ENCODE results near the gene PLPP6. TPM values are rescaled to one million over a fixed set of nuclear protein-coding genes. Genes with fewer than 3 reads are reported as not detected.

Gene PLPP6
- total and polyA plus RNA-seq, 2 of the 13 experiments (the other 11 are each of a cell fraction or from before 2014, with no cell fraction given): 12.1 to 15.5 TPM

GRCh38 chr9:4679268-4680172 is 17.4 kb downstream of the PLPP6 start, which contains the start of gene CDC37L1 (continued):
- TF ChIP-seq MLX (CRISPR knock-in tag; IDR thresholded peaks at IDR 0.05): 0 out of 2 replicates have a peak, but pooled peaks have one; percentile 28
- TF ChIP-seq SUZ12 (IDR thresholded peaks at IDR 0.05; ENCODE audit: low read depth, low read length): no peak
- TF ChIP-seq SP2 (CRISPR knock-in tag; IDR thresholded peaks at IDR 0.05): peak; percentile 56
- peak; percentile 85; the same call in 1 of the 2 replicates for TF ChIP-seq THAP9 (CRISPR knock-in tag; IDR thresholded peaks at IDR 0.05; ENCODE audit: borderline replicate concordance)
- TF ChIP-seq ZNF749 (CRISPR knock-in tag; IDR thresholded peaks at IDR 0.05; ENCODE audit: borderline replicate concordance): peak; percentile 91
- peak; percentile 94 for TF ChIP-seq HINFP (CRISPR knock-in tag; IDR thresholded peaks at IDR 0.05; ENCODE audit: low read depth)
- no peak; the same call in 1 of the 2 replicates for TF ChIP-seq HBP1 (CRISPR knock-in tag; IDR thresholded peaks at IDR 0.05; ENCODE audit: low read depth)
- 0 out of 2 replicates have a peak, but pooled peaks have one; percentile 67 for TF ChIP-seq RFXAP (CRISPR knock-in tag; IDR thresholded peaks at IDR 0.05; ENCODE audit: borderline replicate concordance)
- TF ChIP-seq SP140L (CRISPR knock-in tag; IDR thresholded peaks at IDR 0.05; ENCODE audit: borderline replicate concordance): 0 out of 2 replicates have a peak, but pooled peaks have one; percentile 15
- 0 out of 2 replicates have a peak, but pooled peaks have one; percentile 32 for TF ChIP-seq CC2D1A (CRISPR knock-in tag; IDR thresholded peaks at IDR 0.05)
- no peak for TF ChIP-seq NONO (IDR thresholded peaks at IDR 0.05)
- peak; percentile 78 for TF ChIP-seq NONO (CRISPR knock-in tag; conservative IDR thresholded peaks at IDR 0.05)
- peak; percentile 55; the same call in 1 of the 2 replicates for TF ChIP-seq PITX1 (CRISPR knock-in tag; IDR thresholded peaks at IDR 0.05)
- TF ChIP-seq SIN3B (IDR thresholded peaks at IDR 0.05; ENCODE audit: low read length): no peak
- no peak for TF ChIP-seq TRAFD1 (CRISPR knock-in tag; IDR thresholded peaks at IDR 0.05; ENCODE audit: borderline replicate concordance)
- peak; percentile 59; the same call in 1 of the 2 replicates for TF ChIP-seq IRX3 (CRISPR knock-in tag; IDR thresholded peaks at IDR 0.05; ENCODE audit: borderline replicate concordance, low read depth)
- TF ChIP-seq ZNF138 (CRISPR knock-in tag; IDR thresholded peaks at IDR 0.05; ENCODE audit: low read depth): no peak
- TF ChIP-seq RBFOX2 (IDR thresholded peaks at IDR 0.05; ENCODE audit: low read depth, low read length): peak; percentile 95
- no peak; the same call in 1 of the 2 replicates for TF ChIP-seq ZNF44 (CRISPR knock-in tag; IDR thresholded peaks at IDR 0.05)
- TF ChIP-seq HOXA9 (CRISPR knock-in tag; IDR thresholded peaks at IDR 0.05; ENCODE audit: borderline replicate concordance): 0 out of 2 replicates have a peak, but pooled peaks have one; percentile 20

All from HepG2 (cell line).